GM23338 (cell line): Measurements from ENCODE around the gene NFX1. TPM values are rescaled to one million over a fixed set of nuclear protein-coding genes. Genes with fewer than 3 reads are reported as not detected.

ENCODE experiments used
- ATAC-seq: fragments of 200-7000 bp; cut with Tn5 transposase; 3 replicates; pipeline ENCODE4 v1.9.1; 2020
- DNase-seq: peaks from one replicate; pipeline ENCODE4 v3.0.0-alpha.2; 2015; ENCODE audit warnings: low spot score
- H2AFZ ChIP-seq: fragments of 200-600 bp; sonication (generic); 2 replicates; pipeline ENCODE4 v1.8.0; 2016; ENCODE audit warnings: antibody characterized with exemption, mild to moderate bottlenecking, moderate library complexity
- H3F3A ChIP-seq: fragments of 200-600 bp; sonication (generic); replicated peaks from 2 replicates; pipeline ENCODE4 v1.8.0; 2017; ENCODE audit warnings: antibody characterized with exemption, mixed run types, low read depth
- H3K27ac ChIP-seq: fragments of 200-600 bp; sonication (generic); 2 replicates; pipeline ENCODE4 v1.6.1; 2016; ENCODE audit warnings: low read depth
- H3K27me3 ChIP-seq: fragments of 200-600 bp; sonication (generic); 2 replicates; pipeline ENCODE4 v1.8.0; 2016; ENCODE audit warnings: mild to moderate bottlenecking, mixed run types, moderate library complexity; ENCODE audit not compliant: insufficient read depth
- H3K36me3 ChIP-seq: fragments of 200-600 bp; sonication (generic); 2 replicates; pipeline ENCODE4 v1.8.0; 2016; ENCODE audit warnings: mild to moderate bottlenecking; ENCODE audit not compliant: insufficient read depth
- H3K4me1 ChIP-seq: fragments of 200-600 bp; sonication (generic); 2 replicates; pipeline ENCODE4 v1.8.0; 2016; ENCODE audit warnings: mild to moderate bottlenecking, moderate library complexity; ENCODE audit not compliant: insufficient read depth
- H3K4me2 ChIP-seq: fragments of 200-600 bp; sonication (generic); 2 replicates; pipeline ENCODE4 v1.7.1; 2017; ENCODE audit warnings: mixed run types
- H3K4me3 ChIP-seq: fragments of 200-600 bp; sonication (generic); 2 replicates; pipeline ENCODE4 v1.6.1; 2016; ENCODE audit warnings: mixed run types
- H3K79me2 ChIP-seq: fragments of 200-600 bp; sonication (generic); replicated peaks from 2 replicates; pipeline ENCODE4 v1.8.0; 2017; ENCODE audit warnings: mild to moderate bottlenecking; ENCODE audit not compliant: insufficient read depth
- H3K9me2 ChIP-seq: fragments of 200-600 bp; sonication (generic); 2 replicates; pipeline ENCODE4 v1.8.0; 2017; ENCODE audit not compliant: insufficient read depth
- H4K20me1 ChIP-seq: fragments of 200-600 bp; sonication (generic); replicated peaks from 2 replicates; pipeline ENCODE4 v1.8.0; 2017; ENCODE audit warnings: mild to moderate bottlenecking; ENCODE audit not compliant: insufficient read depth
- H3K27ac Mint-ChIP-seq: 2 replicates; pipeline ENCODE4 v1.8.0; 2020; ENCODE audit warnings: inconsistent platforms, mild to moderate bottlenecking, moderate library complexity, mixed read lengths
- H3K27me3 Mint-ChIP-seq: 3 replicates; pipeline ENCODE4 v1.8.0; 2022; ENCODE audit warnings: low read depth, mild to moderate bottlenecking, moderate library complexity, mixed read lengths, inconsistent platforms; ENCODE audit not compliant: insufficient read depth, poor library complexity
- H3K36me3 Mint-ChIP-seq: 3 replicates; pipeline ENCODE4 v1.8.0; 2021; ENCODE audit warnings: low read depth, mild to moderate bottlenecking, inconsistent platforms, moderate library complexity, mixed read lengths
- H3K4me1 Mint-ChIP-seq: 3 replicates; pipeline ENCODE4 v1.8.0; 2020; ENCODE audit warnings: mild to moderate bottlenecking, inconsistent platforms, mixed read lengths
- H3K4me3 Mint-ChIP-seq: 3 replicates; pipeline ENCODE4 v1.8.0; 2021; ENCODE audit warnings: moderate library complexity, mild to moderate bottlenecking, inconsistent platforms, mixed read lengths
- H3K9me3 Mint-ChIP-seq: 3 replicates; pipeline ENCODE4 v1.8.0; 2020; ENCODE audit warnings: moderate library complexity, mild to moderate bottlenecking, inconsistent platforms, mixed read lengths
- CREB1 ChIP-seq: fragments of 250-450 bp; sonication (Bioruptor Pico); IDR thresholded peaks from 2 replicates; pipeline ENCODE4 v1.5.0; 2020; ENCODE audit warnings: low read depth, mild to moderate bottlenecking, moderate library complexity
- CTCF ChIP-seq, 2 experiments: fragments of 200-600 bp in 1 of 2; sonication (generic) in 1 of 2; conservative IDR thresholded peaks; 2 replicates each; pipeline versions ENCODE4 v1.5.1 to v1.6.1; 2016 to 2017; ENCODE audit warnings: antibody characterized with exemption in 2 of 2, low read depth in 2 of 2, mild to moderate bottlenecking in 2 of 2, moderate library complexity in 1 of 2
- ETS1 ChIP-seq: IDR thresholded peaks from 2 replicates; pipeline ENCODE4 v1.6.1; 2016; ENCODE audit warnings: antibody characterized with exemption
- EZH2 ChIP-seq: fragments of 200-600 bp; sonication (generic); IDR thresholded peaks from one replicate; pipeline ENCODE4 v1.8.0; 2017; ENCODE audit warnings: antibody characterized with exemption, mild to moderate bottlenecking, low read depth; ENCODE audit not compliant: unreplicated experiment
- EZH2phosphoT487 ChIP-seq: fragments of 200-600 bp; sonication (generic); IDR thresholded peaks from one replicate; pipeline ENCODE4 v1.8.1; 2018; ENCODE audit warnings: antibody characterized with exemption; ENCODE audit not compliant: unreplicated experiment
- JUNB ChIP-seq: IDR thresholded peaks from one replicate; pipeline ENCODE4 v1.6.1; 2016; ENCODE audit warnings: antibody characterized with exemption; ENCODE audit not compliant: unreplicated experiment
- NANOG ChIP-seq: IDR thresholded peaks from 2 replicates; pipeline ENCODE4 v1.6.1; 2016; ENCODE audit warnings: antibody characterized with exemption, borderline replicate concordance
- POLR2AphosphoS5 ChIP-seq: IDR thresholded peaks from 2 replicates; pipeline ENCODE4 v1.6.1; 2016; ENCODE audit warnings: antibody characterized with exemption, low read depth
- STAT1 ChIP-seq: IDR thresholded peaks from one replicate; pipeline ENCODE4 v1.6.1; 2016; ENCODE audit warnings: antibody characterized with exemption; ENCODE audit not compliant: unreplicated experiment
- ZNF114 ChIP-seq: fragments of 250-450 bp; sonication (Bioruptor Pico); IDR thresholded peaks from 2 replicates; pipeline ENCODE4 v1.5.0; 2020; ENCODE audit warnings: mild to moderate bottlenecking, moderate library complexity
- ZNF331 ChIP-seq: fragments of 250-450 bp; sonication (Bioruptor Pico); IDR thresholded peaks from 2 replicates; pipeline ENCODE4 v1.5.0; 2020; ENCODE audit warnings: low read depth, mild to moderate bottlenecking, moderate library complexity
- ZNF462 ChIP-seq: fragments of 250-450 bp; sonication (Bioruptor Pico); IDR thresholded peaks from 2 replicates; pipeline ENCODE4 v1.5.0; 2020; ENCODE audit warnings: mild to moderate bottlenecking, moderate library complexity
- polyA plus RNA-seq: library from polyadenylated mRNA; unstranded; fragments of >200 nt; fragmentation: Nextera tagmentation; extraction: Ambion mirVana; gene quantifications from 2 replicates; pipeline ENCODE4 v1.2.1, GENCODE V29; 2016
- total RNA-seq: library from RNA; depleted of rRNA; stranded (reverse); fragments of >200 nt; shearing (Covaris generic); gene quantifications from 2 replicates; pipeline ENCODE4 v1.2.3, GENCODE V29; 2014

Gene NFX1
- total and polyA plus RNA-seq, 2 experiments from 2014 or later, result 13.9 to 26.1 TPM

- TF ChIP-seq CTCF (conservative IDR thresholded peaks at IDR 0.05; ENCODE audit: low read depth in 2 of 2) (no peak), EZH2 (no peak), NANOG (no peak), ETS1 (no peak)
Measured at GRCh38 chr9:33249983-33250382, 40.3 kb upstream of the NFX1 start (continued).

- H2AFZ ChIP-seq, result no peak overlapping the region
- H3K4me3 Mint-ChIP-seq, result no peak overlapping the region
- H3K36me3 Mint-ChIP-seq, result peaks cover 24% of the 10 kb centered on the region
- H3K9me3 Mint-ChIP-seq, result no peaks in the 10 kb centered on the region
- no peaks in the 10 kb centered on the region for H3K79me2 ChIP-seq
- no peak overlapping the region for H3K4me3 ChIP-seq
- no peak for ATAC-seq
- H3K4me1 ChIP-seq, result no peaks in the 10 kb centered on the region
- H3K27ac ChIP-seq, result no peak overlapping the region
- no peaks in the 10 kb centered on the region for H3K9me2 ChIP-seq
- DNase-seq, result no peak
- no peak for TF ChIP-seq EZH2
- no peak for TF ChIP-seq POLR2AphosphoS5
- no peak for TF ChIP-seq ETS1
- no peak for TF ChIP-seq JUNB
- TF ChIP-seq CTCF (conservative IDR thresholded peaks at IDR 0.05; ENCODE audit: low read depth in 2 of 2), result no peak
- no peak for TF ChIP-seq ZNF114
- TF ChIP-seq CREB1, result no peak
- TF ChIP-seq ZNF331, result no peak
- no peak for TF ChIP-seq EZH2phosphoT487
- no peak for TF ChIP-seq STAT1
- TF ChIP-seq ZNF462, result no peak
- TF ChIP-seq NANOG, result no peak
- H3K27ac Mint-ChIP-seq, result peak overlapping the region; percentile 60; the same call in 1 of the 2 replicates
- no peaks in the 10 kb centered on the region for H3F3A ChIP-seq
- no peaks in the 10 kb centered on the region for H3K4me1 Mint-ChIP-seq
- no peaks in the 10 kb centered on the region for H3K27me3 ChIP-seq
- peaks cover 21% of the 10 kb centered on the region for H3K36me3 ChIP-seq
- no peak overlapping the region for H3K4me2 ChIP-seq
- H4K20me1 ChIP-seq, result no peaks in the 10 kb centered on the region; the same call in 1 of the 2 replicates
- peaks cover 9% of the 10 kb centered on the region for H3K27me3 Mint-ChIP-seq
Measured at GRCh38 chr9:33250458-33250995, 39.8 kb upstream of the NFX1 start.
